ENCODE results near the gene BRI3BP.

DNA sequence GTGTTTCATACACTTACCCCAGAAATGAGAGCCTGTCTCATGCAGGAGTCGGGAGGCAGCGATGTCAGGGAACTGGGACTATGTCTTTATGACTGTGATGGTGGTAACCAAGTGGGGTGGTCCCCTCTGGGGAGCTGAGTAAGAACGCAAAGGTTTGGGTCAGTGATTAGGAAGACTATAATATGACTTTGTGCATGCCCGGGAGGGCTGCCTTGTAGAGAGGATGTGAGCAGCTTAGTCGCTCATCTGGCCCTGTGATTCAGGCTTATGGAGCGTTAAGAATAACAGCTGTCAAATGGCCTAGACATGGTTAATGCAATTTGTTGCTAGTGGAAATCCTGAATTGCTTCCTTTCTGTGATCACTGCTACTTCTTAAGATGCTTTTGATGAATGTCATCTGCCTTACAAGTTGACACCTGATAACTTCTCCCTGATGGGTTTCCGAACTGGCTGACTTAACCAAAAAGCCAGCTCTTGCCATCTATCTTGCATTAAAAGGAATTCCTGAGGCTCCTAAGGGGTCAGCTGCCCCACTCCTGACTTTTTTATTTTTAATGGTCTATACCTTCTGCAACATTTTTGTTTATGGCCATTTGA lies 36.4 kb downstream of the BRI3BP start:
- TF ChIP-seq POLR2AphosphoS5 (IDR thresholded peaks at IDR 0.05), result no peak
- no peak for TF ChIP-seq POLR2A (IDR thresholded peaks at IDR 0.05)
- TF ChIP-seq, protein P1, sequence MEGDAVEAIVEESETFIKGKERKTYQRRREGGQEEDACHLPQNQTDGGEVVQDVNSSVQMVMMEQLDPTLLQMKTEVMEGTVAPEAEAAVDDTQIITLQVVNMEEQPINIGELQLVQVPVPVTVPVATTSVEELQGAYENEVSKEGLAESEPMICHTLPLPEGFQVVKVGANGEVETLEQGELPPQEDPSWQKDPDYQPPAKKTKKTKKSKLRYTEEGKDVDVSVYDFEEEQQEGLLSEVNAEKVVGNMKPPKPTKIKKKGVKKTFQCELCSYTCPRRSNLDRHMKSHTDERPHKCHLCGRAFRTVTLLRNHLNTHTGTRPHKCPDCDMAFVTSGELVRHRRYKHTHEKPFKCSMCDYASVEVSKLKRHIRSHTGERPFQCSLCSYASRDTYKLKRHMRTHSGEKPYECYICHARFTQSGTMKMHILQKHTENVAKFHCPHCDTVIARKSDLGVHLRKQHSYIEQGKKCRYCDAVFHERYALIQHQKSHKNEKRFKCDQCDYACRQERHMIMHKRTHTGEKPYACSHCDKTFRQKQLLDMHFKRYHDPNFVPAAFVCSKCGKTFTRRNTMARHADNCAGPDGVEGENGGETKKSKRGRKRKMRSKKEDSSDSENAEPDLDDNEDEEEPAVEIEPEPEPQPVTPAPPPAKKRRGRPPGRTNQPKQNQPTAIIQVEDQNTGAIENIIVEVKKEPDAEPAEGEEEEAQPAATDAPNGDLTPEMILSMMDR (IDR thresholded peaks at IDR 0.05 in 8 of 11, conservative IDR thresholded peaks at IDR 0.05 in 3 of 11), result no peak
